HG03097 (cell line): Measurements from ENCODE around the gene TMEM164.

Source experiments
- ATAC-seq: cut with Tn5 transposase; IDR thresholded peaks from one replicate; pipeline ENCODE4 v1.9.1; 2021; ENCODE audit not compliant: unreplicated experiment, low FRiP score

The TMEM164 gene

GRCh38 chrX:110159865-110160264 lies 157.0 kb downstream of the TMEM164 start:
- ATAC-seq: no peak

- ATAC-seq: no peak
Measured at GRCh38 chrX:110161361-110161686, 158.4 kb downstream of the TMEM164 start.

- no peak for ATAC-seq
Measured at GRCh38 chrX:110162131-110162530, 159.2 kb downstream of the TMEM164 start.

GRCh38 chrX:110162867-110163266 lies 160.0 kb downstream of the TMEM164 start:
- ATAC-seq: no peak

GRCh38 chrX:110163488-110163887 lies 160.6 kb downstream of the TMEM164 start:
- no peak for ATAC-seq

GRCh38 chrX:110167952-110168451 lies 165.1 kb downstream of the TMEM164 start:
- no peak for ATAC-seq

- ATAC-seq: no peak
Measured at GRCh38 chrX:110168585-110168984, 165.7 kb downstream of the TMEM164 start.

GRCh38 chrX:110170029-110170428 lies 167.1 kb downstream of the TMEM164 start:
- no peak for ATAC-seq

GRCh38 chrX:110171442-110171841 lies 168.5 kb downstream of the TMEM164 start:
- ATAC-seq: no peak

GRCh38 chrX:110172215-110172614 lies 169.3 kb downstream of the TMEM164 start:
- peak; percentile 95 for ATAC-seq

GRCh38 chrX:110173192-110174175 lies 170.6 kb downstream of the TMEM164 start:
- ATAC-seq: no peak

- ATAC-seq: no peak
Measured at GRCh38 chrX:110175146-110175545, 172.2 kb downstream of the TMEM164 start.

GRCh38 chrX:110175696-110176095 lies 172.8 kb downstream of the TMEM164 start:
- no peak for ATAC-seq

GRCh38 chrX:110178179-110178865 lies 175.4 kb downstream of the TMEM164 start:
- ATAC-seq: no peak

- no peak for ATAC-seq
Measured at GRCh38 chrX:110180176-110180927, 177.4 kb downstream of the TMEM164 start.

- peak; percentile 52 for ATAC-seq
Measured at GRCh38 chrX:110180928-110181310, 178.0 kb downstream of the TMEM164 start.

GRCh38 chrX:110181459-110182137 lies 178.7 kb downstream of the TMEM164 start:
- ATAC-seq: no peak

GRCh38 chrX:110182362-110182761 lies 179.4 kb downstream of the TMEM164 start:
- ATAC-seq: no peak

- no peak for ATAC-seq
Measured at GRCh38 chrX:110182865-110183264, 180.0 kb downstream of the TMEM164 start.

- ATAC-seq: no peak
Measured at GRCh38 chrX:110183314-110183713, 180.4 kb downstream of the TMEM164 start.
